ENCODE results near the gene TBC1D8. TPM values are rescaled to one million over a fixed set of nuclear protein-coding genes. Genes with fewer than 3 reads are reported as not detected.

TBC1D8 gene
- total and polyA plus RNA-seq, 2 of the 13 experiments (the other 11 are each of a cell fraction or from before 2014, with no cell fraction given) = 45.1 to 95.4 TPM

DNA sequence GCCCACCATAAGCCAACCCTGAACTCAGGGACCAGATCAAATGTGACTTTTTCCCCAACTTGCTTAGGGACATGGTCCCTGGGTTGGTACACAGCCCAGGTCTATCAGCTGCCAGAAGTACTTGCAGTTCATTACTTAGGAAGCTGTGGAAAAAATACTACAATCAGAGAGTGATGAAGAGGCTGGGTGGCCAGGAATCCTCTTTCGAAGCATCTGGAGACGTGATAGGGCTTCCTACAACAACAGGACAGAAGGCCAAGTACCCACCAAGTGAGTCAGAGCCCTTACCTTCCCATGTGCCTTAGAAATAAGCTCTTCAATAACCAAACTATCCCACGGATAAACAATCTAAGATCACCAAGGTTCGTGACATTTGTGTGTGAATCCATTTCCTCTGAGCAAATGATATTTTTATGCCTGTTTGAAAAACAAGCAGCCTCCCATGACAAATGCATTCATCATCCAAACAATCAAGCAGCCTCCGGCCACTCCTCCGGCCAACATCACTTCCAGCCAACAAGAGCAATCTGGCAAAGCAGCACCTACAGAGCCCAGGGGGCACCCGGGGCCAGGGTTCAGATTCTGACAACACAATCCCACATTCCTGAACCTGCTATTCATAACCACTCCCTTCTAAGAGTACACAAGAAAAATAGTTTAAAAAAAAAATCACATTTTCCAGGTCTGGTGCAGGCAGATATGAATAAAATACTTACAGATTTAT is 26.4 kb downstream of the TBC1D8 start (continued):
- TF ChIP-seq, protein P1, sequence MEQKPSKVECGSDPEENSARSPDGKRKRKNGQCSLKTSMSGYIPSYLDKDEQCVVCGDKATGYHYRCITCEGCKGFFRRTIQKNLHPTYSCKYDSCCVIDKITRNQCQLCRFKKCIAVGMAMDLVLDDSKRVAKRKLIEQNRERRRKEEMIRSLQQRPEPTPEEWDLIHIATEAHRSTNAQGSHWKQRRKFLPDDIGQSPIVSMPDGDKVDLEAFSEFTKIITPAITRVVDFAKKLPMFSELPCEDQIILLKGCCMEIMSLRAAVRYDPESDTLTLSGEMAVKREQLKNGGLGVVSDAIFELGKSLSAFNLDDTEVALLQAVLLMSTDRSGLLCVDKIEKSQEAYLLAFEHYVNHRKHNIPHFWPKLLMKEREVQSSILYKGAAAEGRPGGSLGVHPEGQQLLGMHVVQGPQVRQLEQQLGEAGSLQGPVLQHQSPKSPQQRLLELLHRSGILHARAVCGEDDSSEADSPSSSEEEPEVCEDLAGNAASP (CRISPR knock-in tag; IDR thresholded peaks at IDR 0.05; ENCODE audit: borderline replicate concordance) = peak; percentile 96
- TF ChIP-seq ZSCAN12 (CRISPR knock-in tag; IDR thresholded peaks at IDR 0.05) = no peak
- no peak for TF ChIP-seq ZNF234 (CRISPR knock-in tag; conservative IDR thresholded peaks at IDR 0.05)
- TF ChIP-seq, protein P2, sequence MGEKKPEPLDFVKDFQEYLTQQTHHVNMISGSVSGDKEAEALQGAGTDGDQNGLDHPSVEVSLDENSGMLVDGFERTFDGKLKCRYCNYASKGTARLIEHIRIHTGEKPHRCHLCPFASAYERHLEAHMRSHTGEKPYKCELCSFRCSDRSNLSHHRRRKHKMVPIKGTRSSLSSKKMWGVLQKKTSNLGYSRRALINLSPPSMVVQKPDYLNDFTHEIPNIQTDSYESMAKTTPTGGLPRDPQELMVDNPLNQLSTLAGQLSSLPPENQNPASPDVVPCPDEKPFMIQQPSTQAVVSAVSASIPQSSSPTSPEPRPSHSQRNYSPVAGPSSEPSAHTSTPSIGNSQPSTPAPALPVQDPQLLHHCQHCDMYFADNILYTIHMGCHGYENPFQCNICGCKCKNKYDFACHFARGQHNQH (CRISPR knock-in tag; IDR thresholded peaks at IDR 0.05) = peak; percentile 96
- TF ChIP-seq ZNF780A (CRISPR knock-in tag; IDR thresholded peaks at IDR 0.05) = no peak
- TF ChIP-seq, protein P3, sequence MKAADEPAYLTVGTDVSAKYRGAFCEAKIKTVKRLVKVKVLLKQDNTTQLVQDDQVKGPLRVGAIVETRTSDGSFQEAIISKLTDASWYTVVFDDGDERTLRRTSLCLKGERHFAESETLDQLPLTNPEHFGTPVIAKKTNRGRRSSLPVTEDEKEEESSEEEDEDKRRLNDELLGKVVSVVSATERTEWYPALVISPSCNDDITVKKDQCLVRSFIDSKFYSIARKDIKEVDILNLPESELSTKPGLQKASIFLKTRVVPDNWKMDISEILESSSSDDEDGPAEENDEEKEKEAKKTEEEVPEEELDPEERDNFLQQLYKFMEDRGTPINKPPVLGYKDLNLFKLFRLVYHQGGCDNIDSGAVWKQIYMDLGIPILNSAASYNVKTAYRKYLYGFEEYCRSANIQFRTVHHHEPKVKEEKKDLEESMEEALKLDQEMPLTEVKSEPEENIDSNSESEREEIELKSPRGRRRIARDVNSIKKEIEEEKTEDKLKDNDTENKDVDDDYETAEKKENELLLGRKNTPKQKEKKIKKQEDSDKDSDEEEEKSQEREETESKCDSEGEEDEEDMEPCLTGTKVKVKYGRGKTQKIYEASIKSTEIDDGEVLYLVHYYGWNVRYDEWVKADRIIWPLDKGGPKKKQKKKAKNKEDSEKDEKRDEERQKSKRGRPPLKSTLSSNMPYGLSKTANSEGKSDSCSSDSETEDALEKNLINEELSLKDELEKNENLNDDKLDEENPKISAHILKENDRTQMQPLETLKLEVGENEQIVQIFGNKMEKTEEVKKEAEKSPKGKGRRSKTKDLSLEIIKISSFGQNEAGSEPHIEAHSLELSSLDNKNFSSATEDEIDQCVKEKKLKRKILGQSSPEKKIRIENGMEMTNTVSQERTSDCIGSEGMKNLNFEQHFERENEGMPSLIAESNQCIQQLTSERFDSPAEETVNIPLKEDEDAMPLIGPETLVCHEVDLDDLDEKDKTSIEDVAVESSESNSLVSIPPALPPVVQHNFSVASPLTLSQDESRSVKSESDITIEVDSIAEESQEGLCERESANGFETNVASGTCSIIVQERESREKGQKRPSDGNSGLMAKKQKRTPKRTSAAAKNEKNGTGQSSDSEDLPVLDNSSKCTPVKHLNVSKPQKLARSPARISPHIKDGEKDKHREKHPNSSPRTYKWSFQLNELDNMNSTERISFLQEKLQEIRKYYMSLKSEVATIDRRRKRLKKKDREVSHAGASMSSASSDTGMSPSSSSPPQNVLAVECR (CRISPR knock-in tag; IDR thresholded peaks at IDR 0.05; ENCODE audit: borderline replicate concordance) = peak; percentile 50; the same call in 1 of the 2 replicates
- TF ChIP-seq MEF2D (CRISPR knock-in tag; IDR thresholded peaks at IDR 0.05) = peak; percentile 73; the same call in 1 of the 2 replicates
- TF ChIP-seq, protein P4, sequence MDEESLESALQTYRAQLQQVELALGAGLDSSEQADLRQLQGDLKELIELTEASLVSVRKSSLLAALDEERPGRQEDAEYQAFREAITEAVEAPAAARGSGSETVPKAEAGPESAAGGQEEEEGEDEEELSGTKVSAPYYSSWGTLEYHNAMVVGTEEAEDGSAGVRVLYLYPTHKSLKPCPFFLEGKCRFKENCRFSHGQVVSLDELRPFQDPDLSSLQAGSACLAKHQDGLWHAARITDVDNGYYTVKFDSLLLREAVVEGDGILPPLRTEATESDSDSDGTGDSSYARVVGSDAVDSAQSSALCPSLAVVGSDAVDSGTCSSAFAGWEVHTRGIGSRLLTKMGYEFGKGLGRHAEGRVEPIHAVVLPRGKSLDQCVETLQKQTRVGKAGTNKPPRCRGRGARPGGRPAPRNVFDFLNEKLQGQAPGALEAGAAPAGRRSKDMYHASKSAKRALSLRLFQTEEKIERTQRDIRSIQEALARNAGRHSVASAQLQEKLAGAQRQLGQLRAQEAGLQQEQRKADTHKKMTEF (CRISPR knock-in tag; IDR thresholded peaks at IDR 0.05) = peak; percentile 85
- TF ChIP-seq PHF5A (CRISPR knock-in tag; IDR thresholded peaks at IDR 0.05; ENCODE audit: low read depth, unreplicated experiment) = peak; percentile 63
- no peak for TF ChIP-seq CCAR2 (optimal IDR thresholded peaks at IDR 0.05; ENCODE audit: low read depth, low read length)
- TF ChIP-seq, protein P5, sequence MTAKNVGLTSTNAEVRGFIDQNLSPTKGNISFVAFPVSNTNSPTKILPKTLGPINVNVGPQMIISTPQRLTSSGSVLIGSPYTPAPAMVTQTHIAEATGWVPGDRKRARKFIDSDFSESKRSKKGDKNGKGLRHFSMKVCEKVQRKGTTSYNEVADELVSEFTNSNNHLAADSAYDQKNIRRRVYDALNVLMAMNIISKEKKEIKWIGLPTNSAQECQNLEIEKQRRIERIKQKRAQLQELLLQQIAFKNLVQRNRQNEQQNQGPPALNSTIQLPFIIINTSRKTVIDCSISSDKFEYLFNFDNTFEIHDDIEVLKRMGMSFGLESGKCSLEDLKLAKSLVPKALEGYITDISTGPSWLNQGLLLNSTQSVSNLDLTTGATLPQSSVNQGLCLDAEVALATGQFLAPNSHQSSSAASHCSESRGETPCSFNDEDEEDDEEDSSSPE (CRISPR knock-in tag; IDR thresholded peaks at IDR 0.05) = no peak
- no peak for TF ChIP-seq ZNF180 (CRISPR knock-in tag; IDR thresholded peaks at IDR 0.05; ENCODE audit: borderline replicate concordance, low read depth)
- TF ChIP-seq CBX1 (IDR thresholded peaks at IDR 0.05; ENCODE audit: low read depth) = no peak
- peak; percentile 90 for TF ChIP-seq FOSL1 (CRISPR knock-in tag; IDR thresholded peaks at IDR 0.05; ENCODE audit: borderline replicate concordance)
- TF ChIP-seq, protein P6, sequence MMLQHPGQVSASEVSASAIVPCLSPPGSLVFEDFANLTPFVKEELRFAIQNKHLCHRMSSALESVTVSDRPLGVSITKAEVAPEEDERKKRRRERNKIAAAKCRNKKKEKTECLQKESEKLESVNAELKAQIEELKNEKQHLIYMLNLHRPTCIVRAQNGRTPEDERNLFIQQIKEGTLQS (CRISPR knock-in tag; IDR thresholded peaks at IDR 0.05) = peak; percentile 72
- TF ChIP-seq PHF21A (CRISPR knock-in tag; IDR thresholded peaks at IDR 0.05) = peak; percentile 77; the same call in 1 of the 2 replicates
- no peak for TF ChIP-seq TCF7L2 (IDR thresholded peaks at IDR 0.05; ENCODE audit: low read depth, low read length)
- no peak for TF ChIP-seq PLRG1 (conservative IDR thresholded peaks at IDR 0.05)
- TF ChIP-seq MED8 (CRISPR knock-in tag; IDR thresholded peaks at IDR 0.05; ENCODE audit: insufficient replicate concordance) = peak; percentile 37
- TF ChIP-seq ZNF350 (CRISPR knock-in tag; IDR thresholded peaks at IDR 0.05; ENCODE audit: borderline replicate concordance, low read depth) = peak; percentile 53; the same call in 1 of the 2 replicates

Data from HepG2 (cell line).